HG02610 (cell line): Measurements from ENCODE around the gene ELOF1.
"Not testable (repeated sequence)": the region's sequence is repeated elsewhere in the genome, so short reads cannot be mapped to it uniquely, and the experiment has no call there.

Source experiments
- ATAC-seq: cut with Tn5 transposase; IDR thresholded peaks from one replicate; pipeline ENCODE4 v1.9.1; 2021; ENCODE audit warnings: mild to moderate bottlenecking, moderate library complexity; ENCODE audit not compliant: unreplicated experiment

ELOF1 gene

GRCh38 chr19:11558881-11559828, at the start of gene ELOF1:
Gene ELOF1 (minus strand): TSS chr19:11559230. CDS start chr19:11554347, 4,883 bp downstream.
- peak; percentile 82 for ATAC-seq

- ATAC-seq: no peak
Measured at GRCh38 chr19:11606484-11606883, 47.5 kb upstream of the ELOF1 start.

- ATAC-seq: not testable (repeated sequence)
Measured at GRCh38 chr19:11599704-11600103, 40.7 kb upstream of the ELOF1 start.

- ATAC-seq: no peak
Measured at GRCh38 chr19:11598746-11599145, 39.7 kb upstream of the ELOF1 start.

GRCh38 chr19:11598103-11598483, 39.1 kb upstream of the ELOF1 start:
- no peak for ATAC-seq

- ATAC-seq: peak; percentile 93
Measured at GRCh38 chr19:11597202-11598102, 38.4 kb upstream of the ELOF1 start, which contains the start of gene ZNF627. Gene ZNF627 (plus strand): TSS chr19:11597483. CDS start chr19:11597628, 145 bp downstream.

- ATAC-seq: no peak
Measured at GRCh38 chr19:11596156-11596555, 37.1 kb upstream of the ELOF1 start.

- no peak for ATAC-seq
Measured at GRCh38 chr19:11594084-11594483, 35.1 kb upstream of the ELOF1 start.

GRCh38 chr19:11587975-11588631, 29.1 kb upstream of the ELOF1 start:
- no peak for ATAC-seq

GRCh38 chr19:11587302-11587974, 28.4 kb upstream of the ELOF1 start:
- no peak for ATAC-seq

GRCh38 chr19:11586331-11586730, 27.3 kb upstream of the ELOF1 start:
- ATAC-seq: no peak

- ATAC-seq: peak; percentile 64
Measured at GRCh38 chr19:11581740-11582139, 22.7 kb upstream of the ELOF1 start.

- no peak for ATAC-seq
Measured at GRCh38 chr19:11580116-11580515, 21.1 kb upstream of the ELOF1 start.

- no peak for ATAC-seq
Measured at GRCh38 chr19:11578258-11579142, 19.5 kb upstream of the ELOF1 start.

GRCh38 chr19:11577451-11578257, 18.6 kb upstream of the ELOF1 start, which contains the start of gene ACP5:
Gene ACP5 (minus strand): TSS chr19:11577645. CDS start chr19:11577317, 328 bp downstream.
- no peak for ATAC-seq

- no peak for ATAC-seq
Measured at GRCh38 chr19:11576227-11576626, 17.2 kb upstream of the ELOF1 start.

- no peak for ATAC-seq
Measured at GRCh38 chr19:11574689-11575088, 15.7 kb upstream of the ELOF1 start.

GRCh38 chr19:11573763-11574162, 14.7 kb upstream of the ELOF1 start:
- ATAC-seq: not testable (repeated sequence)
